Activated CD8-positive, alpha-beta memory T cell treated with anti-CD3 and anti-CD28 coated beads, Interleukin-2, amount 50 U/mL, for 24 hours (primary cell): ENCODE data around the gene ATG16L2.
"Not testable (repeated sequence)": the region's sequence is repeated elsewhere in the genome, so short reads cannot be mapped to it uniquely, and the experiment has no call there.

ENCODE experiments used
- DNase-seq: peaks from one replicate; pipeline ENCODE4 v3.0.0-alpha.2; 2020; ENCODE audit errors: extremely low read depth

ATG16L2 gene

DNA sequence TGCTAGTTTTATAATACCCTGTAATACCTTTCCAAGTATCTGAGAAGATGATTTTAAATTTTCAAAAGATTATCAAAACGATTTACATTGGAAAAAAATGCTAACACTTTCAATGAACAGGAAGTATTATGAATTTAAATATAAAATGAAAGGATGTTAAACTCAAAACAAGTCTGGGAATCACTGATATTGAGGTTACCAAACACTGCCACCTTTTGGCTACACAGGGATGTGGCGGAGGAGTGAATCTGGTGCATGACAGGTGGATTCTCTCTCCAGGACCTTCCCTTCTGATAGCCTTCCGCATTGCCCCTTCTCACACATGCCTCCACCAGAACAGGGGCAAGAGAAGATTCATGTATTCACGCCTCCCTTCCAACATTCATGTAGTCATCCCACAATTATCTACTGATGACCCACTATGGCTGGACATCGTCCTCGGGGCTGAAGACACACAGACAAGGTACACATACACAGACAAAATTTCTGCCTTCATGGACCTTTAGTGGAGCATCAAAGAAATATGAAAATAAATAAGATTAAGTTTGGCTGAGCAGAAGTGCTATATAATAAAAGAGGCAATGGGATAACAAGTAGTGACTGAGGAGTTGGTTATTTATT is 34.7 kb downstream of the ATG16L2 start:
- no peak for DNase-seq

DNA sequence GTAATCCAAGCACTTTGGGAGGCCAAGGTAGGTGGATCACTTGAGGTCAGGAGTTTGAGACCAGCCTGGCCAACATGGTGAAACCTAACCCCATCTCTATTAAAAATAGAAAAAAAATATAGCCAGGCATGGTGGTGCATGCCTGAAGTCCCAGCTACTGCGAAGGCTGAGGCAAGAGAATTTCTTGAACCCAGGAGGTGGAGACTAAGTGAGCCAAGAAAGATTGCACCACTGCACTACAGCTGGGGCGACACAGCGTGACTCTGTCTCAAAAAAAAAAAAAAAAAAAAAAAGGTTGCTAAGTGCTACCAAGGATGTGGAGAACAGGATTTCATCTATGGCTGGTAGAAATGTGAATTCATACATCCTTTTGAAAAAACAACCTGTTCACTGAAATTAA is 36.6 kb downstream of the ATG16L2 start:
- no peak for DNase-seq

DNA sequence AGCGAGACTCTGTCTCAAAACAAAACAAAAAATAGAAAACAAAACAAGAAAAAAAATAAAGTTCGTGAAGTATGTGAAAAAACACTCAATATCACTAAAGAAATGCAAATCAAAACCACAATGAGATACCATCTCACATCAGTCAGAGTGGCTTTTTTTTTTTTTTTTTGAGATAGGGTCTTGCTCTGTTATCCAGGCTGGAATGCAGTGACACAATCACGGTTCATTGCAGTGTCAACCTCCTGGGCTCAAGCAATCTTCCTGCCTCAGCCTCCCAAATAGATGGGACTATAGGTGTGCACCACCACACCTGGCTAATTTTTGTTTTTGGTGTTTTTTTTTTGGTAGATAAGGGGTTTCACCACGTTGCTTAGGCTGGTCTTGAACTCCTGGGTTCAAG is 37.5 kb downstream of the ATG16L2 start:
- DNase-seq: no peak

DNA sequence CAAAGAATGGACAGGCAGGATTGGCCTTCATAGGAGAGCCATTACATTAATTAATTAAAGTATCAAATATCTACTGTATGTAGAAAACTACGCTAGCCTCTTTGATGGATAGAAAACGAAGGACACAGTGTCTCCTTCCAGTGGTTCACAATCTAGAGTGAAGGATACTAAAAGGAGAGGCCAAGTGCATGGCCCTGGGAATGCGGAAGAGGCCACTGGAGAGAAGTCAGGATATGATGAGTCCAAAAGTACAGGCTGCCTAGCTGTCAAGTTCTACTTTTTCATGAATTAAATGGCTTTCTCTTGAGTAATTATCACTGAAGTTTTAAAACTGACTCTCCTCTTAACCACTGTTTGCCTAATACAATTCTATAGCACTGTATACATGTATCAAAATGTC is 41.9 kb downstream of the ATG16L2 start:
- no peak for DNase-seq

- no peak for DNase-seq
Measured at GRCh38 chr11:72856551-72857345, 42.5 kb downstream of the ATG16L2 start.

- not testable (repeated sequence) for DNase-seq
Measured at GRCh38 chr11:72858267-72858666, 44.1 kb downstream of the ATG16L2 start.

- no peak for DNase-seq
Measured at GRCh38 chr11:72859126-72859525, 44.9 kb downstream of the ATG16L2 start.

- no peak for DNase-seq
Measured at GRCh38 chr11:72860010-72860409, 45.8 kb downstream of the ATG16L2 start.

GRCh38 chr11:72860592-72860991 is 46.4 kb downstream of the ATG16L2 start:
- DNase-seq: no peak

- no peak for DNase-seq
Measured at GRCh38 chr11:72863091-72863490, 48.9 kb downstream of the ATG16L2 start.

GRCh38 chr11:72863916-72864315 is 49.7 kb downstream of the ATG16L2 start:
- no peak for DNase-seq

DNA sequence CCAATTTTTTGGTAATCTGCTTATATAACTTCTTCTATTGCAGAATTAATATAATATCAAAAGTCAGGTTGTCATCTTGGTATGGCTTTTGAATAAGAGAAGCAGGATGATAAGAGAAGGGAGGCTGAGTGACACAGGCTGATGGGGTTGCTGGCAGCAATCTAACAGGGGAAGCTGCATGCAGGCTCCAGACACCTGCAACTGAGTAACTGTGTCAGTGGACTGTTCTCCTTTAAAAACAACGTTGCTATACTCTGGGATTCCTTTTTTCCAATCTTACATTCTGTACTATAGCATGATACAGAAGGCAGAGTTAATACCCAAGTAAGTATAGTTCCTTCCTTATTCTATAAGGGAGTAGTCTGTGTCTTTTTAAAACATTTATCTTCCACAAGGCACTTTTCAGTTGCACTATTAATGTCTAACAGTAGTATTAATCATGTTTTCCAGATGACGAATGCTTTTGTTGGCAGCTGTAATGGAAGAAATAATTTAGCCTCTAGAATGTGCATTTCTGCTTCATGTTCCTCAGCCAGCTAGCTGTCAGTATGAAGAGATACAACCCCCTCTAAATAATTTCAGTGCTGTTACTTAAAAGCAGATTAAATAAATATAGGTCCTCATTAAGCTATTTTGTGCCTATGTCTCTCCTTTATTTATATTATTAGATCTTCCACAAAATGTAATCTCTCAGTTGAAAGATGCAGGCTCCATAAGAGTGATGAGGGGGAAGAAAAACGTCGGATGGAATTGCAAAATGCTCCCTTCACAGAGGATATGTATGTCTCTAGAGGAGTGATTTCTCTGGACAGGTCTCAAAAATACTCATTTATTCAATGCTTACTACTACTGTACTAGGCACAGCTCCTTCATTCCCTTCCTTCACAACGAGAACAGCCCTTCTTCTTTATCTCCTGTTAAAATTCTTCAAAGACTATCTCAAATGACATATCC is 50.8 kb downstream of the ATG16L2 start:
- DNase-seq: no peak

DNA sequence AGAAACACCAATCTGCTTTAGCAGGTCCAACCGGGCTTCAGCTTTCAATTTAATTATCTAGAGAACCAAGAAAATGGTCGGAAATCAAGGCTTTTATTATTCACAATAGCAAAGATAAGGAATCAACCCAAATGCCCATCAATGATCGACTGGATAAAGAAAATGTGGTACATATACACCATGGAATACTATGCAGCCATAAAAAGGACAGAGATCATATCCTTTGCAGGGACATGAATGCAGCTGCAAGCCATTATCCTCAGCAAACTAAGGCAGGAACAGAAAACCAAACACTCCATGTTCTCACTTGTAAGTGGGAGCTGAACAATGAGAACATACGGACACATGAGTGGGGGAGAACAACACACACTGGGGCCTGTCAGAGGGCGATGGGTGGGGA is 53.8 kb downstream of the ATG16L2 start:
- DNase-seq: no peak

DNA sequence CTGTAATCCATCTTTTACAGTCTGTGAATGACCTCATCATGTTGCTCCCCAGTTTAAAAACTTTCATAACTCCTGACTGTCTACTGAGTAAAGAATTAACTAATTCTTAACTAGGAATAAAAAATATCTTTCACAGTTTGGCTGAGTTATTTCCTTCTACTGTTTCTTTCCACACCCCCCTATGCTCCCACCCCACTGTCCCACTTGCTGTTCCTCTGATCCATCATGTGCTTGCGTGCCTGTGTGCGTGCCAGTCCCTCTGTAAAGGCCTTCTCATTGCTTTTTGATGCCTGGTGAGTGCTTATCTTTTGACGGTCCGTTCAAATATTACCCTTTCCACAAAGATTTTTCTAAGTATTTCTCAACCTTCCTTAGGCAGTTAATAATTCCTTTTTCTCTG is 55.6 kb downstream of the ATG16L2 start:
- DNase-seq: no peak

- no peak for DNase-seq
Measured at GRCh38 chr11:72871119-72871518, 56.9 kb downstream of the ATG16L2 start.

DNA sequence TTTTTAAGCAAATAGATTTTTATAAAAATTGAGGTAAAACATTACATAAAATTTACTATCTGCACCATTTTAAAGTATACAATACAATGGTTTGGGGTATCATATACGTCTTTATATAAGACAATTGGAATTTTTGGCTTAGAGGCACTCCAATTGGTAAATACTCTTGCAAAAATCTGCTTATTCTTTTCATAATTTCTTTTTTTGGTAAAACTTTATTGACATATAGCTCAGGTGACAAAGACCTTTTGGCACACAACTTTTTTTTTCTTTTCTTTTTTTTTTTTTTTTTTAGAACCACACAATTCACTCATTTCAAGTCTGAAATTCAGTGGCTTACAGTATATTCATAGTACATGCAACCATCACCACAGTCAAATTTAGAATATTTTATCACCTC is 57.8 kb downstream of the ATG16L2 start:
- DNase-seq: no peak

DNA sequence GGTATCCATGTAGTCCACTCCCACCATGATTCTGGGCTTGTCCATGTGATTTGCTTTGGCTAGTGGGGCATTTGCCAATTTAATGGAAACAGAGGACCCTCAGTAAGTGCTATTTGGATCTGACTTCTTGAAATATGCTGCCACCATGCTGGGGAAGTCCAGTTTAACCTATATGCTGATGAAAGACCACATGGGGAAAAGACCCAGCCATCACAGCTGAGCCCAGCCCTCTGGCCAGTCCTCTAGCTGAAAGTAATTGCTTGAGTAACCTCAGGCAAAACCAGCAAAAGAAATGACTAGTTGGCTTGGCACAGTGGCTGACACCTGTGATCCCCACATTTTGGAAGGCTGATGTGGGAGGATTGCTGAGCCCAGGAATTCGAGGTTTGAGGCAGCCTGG is 61.5 kb downstream of the ATG16L2 start:
- DNase-seq: no peak

GRCh38 chr11:72876147-72876546 is 61.9 kb downstream of the ATG16L2 start:
- DNase-seq: no peak
